K562 (cell line): Measurements from ENCODE around the gene TMEM132D. TPM values are rescaled to one million over a fixed set of nuclear protein-coding genes. Genes with fewer than 3 reads are reported as not detected.

Source experiments
- ATAC-seq: fragments of 200-7000 bp; cut with Tn5 transposase; 3 replicates; pipeline ENCODE4 v1.9.1; 2020; ENCODE audit warnings: moderate library complexity
- BruUV-seq: library from RNA; stranded (reverse); fragments of 400-500 nt; replicated peaks from 2 replicates; lab custom pipeline; 2021; lab: Mats Ljungman, UMichigan
- CTCF ChIA-PET: fragments of 300-600 bp; formaldehyde crosslinking; extraction: SDS; loops from one replicate; lab custom pipeline; 2021; ENCODE audit warnings: low intra/inter-chr PET ratio; lab: Yijun Ruan, JAX
- POLR2A ChIA-PET: fragments of 300-600, 350-650 bp; sonication (Branson Sonifier 250); formaldehyde crosslinking; extraction: SDS; loops from one replicate; lab custom pipeline; 2021; ENCODE audit warnings: antibody characterized with exemption, inconsistent platforms; lab: Yijun Ruan, JAX
- DNase-seq, 4 experiments: peaks; one replicate each; pipeline versions ENCODE4 v3.0.0 to v3.0.0-alpha.2; 2011 to 2018; ENCODE audit warnings: low spot score in 3 of 4, mixed read lengths in 3 of 4; ENCODE audit errors: extremely low read depth in 1 of 4
- FAIRE-seq: peaks from 2 replicates; lab custom pipeline; 2011; peaks lifted over from hg19 to GRCh38; lab: Jason Lieb, UNC
- H2AFZ ChIP-seq: 2 replicates; pipeline ENCODE4 v1.6.0; 2011; ENCODE audit warnings: low read depth, low read length, control low read depth, inconsistent platforms
- H3K27ac ChIP-seq: fragments of 200-600 bp; 3 replicates; pipeline ENCODE4 v1.8.0; 2011; ENCODE audit warnings: low read depth, mild to moderate bottlenecking, control low read depth, inconsistent platforms, low read length, moderate library complexity, mixed read lengths; ENCODE audit errors: extremely low read depth
- H3K27me3 ChIP-seq, 2 experiments: fragments of 300-600 bp in 1 of 2; 2 replicates in 1 of 2; 3 replicates in 1 of 2; pipeline versions ENCODE4 v1.6.0 to v1.8.0; 2011; ENCODE audit warnings: inconsistent platforms in 2 of 2, low read length in 2 of 2, mild to moderate bottlenecking in 1 of 2, mixed read lengths in 1 of 2, moderate library complexity in 1 of 2; ENCODE audit not compliant: control insufficient read depth in 2 of 2, insufficient read depth in 2 of 2
- H3K36me3 ChIP-seq: fragments of 300-600 bp; 3 replicates; pipeline ENCODE4 v1.8.0; 2011; ENCODE audit warnings: mild to moderate bottlenecking, low read length, inconsistent platforms; ENCODE audit not compliant: control insufficient read depth, insufficient read depth
- H3K4me1 ChIP-seq, 2 experiments: fragments of 200-600 bp in 1 of 2; replicated peaks in 1 of 2; 2 replicates in 1 of 2; 3 replicates in 1 of 2; pipeline versions ENCODE4 v1.5.1 to v1.8.0; 2011; ENCODE audit warnings: inconsistent platforms in 2 of 2, low read length in 2 of 2, mild to moderate bottlenecking in 1 of 2, mixed read lengths in 1 of 2, moderate library complexity in 1 of 2; ENCODE audit not compliant: control insufficient read depth in 2 of 2, insufficient read depth in 2 of 2
- H3K4me2 ChIP-seq: 2 replicates; pipeline ENCODE4 v1.6.1; 2011; ENCODE audit warnings: low read length, control low read depth, inconsistent platforms, mixed read lengths; ENCODE audit not compliant: insufficient read depth
- H3K4me3 ChIP-seq: fragments of 200-600 bp; sonication (generic), shearing (Covaris generic); 2 replicates; pipeline ENCODE4 v1.5.1; 2016; ENCODE audit warnings: control low read depth, inconsistent platforms
- H3K79me2 ChIP-seq: fragments of 200-600 bp; 3 replicates; pipeline ENCODE4 v1.8.0; 2011; ENCODE audit warnings: low read length, inconsistent platforms; ENCODE audit not compliant: control insufficient read depth, insufficient read depth
- H3K9ac ChIP-seq, 2 experiments: 2 replicates each; pipeline versions ENCODE4 v1.6.0 to v1.6.1; 2011; ENCODE audit warnings: low read depth in 2 of 2, low read length in 2 of 2, control low read depth in 1 of 2, inconsistent platforms in 1 of 2, mild to moderate bottlenecking in 1 of 2, mixed read lengths in 1 of 2; ENCODE audit not compliant: insufficient read depth in 1 of 2
- H3K9me1 ChIP-seq: one replicate; pipeline ENCODE4 v1.6.0; 2011; ENCODE audit warnings: inconsistent platforms, mild to moderate bottlenecking, low read length, moderate library complexity; ENCODE audit not compliant: control insufficient read depth, insufficient read depth
- H3K9me3 ChIP-seq: replicated peaks from 2 replicates; pipeline ENCODE4 v1.5.1; 2011; ENCODE audit warnings: low read depth, low read length, inconsistent platforms; ENCODE audit not compliant: control insufficient read depth, insufficient read depth
- H4K20me1 ChIP-seq: replicated peaks from 2 replicates; pipeline ENCODE4 v1.6.1; 2011; ENCODE audit warnings: low read length, inconsistent platforms, mixed read lengths; ENCODE audit not compliant: control insufficient read depth, insufficient read depth
- ASH1L ChIP-seq: fragments of 450-650 bp; IDR thresholded peaks from 2 replicates; pipeline ENCODE4 v1.6.1; 2018; ENCODE audit warnings: borderline replicate concordance, mild to moderate bottlenecking, low read depth; ENCODE audit not compliant: partially characterized antibody
- BACH1 ChIP-seq: fragments of 200-800 bp; sonication (Bioruptor generic); IDR thresholded peaks from 2 replicates; pipeline ENCODE4 v1.6.1; 2016; ENCODE audit warnings: missing genetic modification characterization, missing compliant biosample characterization
- CSDE1 ChIP-seq, 2 experiments: fragments of 450-650 bp; IDR thresholded peaks; 2 replicates each; pipeline ENCODE4 v1.6.1; 2016; ENCODE audit warnings: mild to moderate bottlenecking in 1 of 2
- E2F8 ChIP-seq: fragments of 450-650 bp; IDR thresholded peaks from 2 replicates; pipeline ENCODE4 v1.7.1; 2018; ENCODE audit warnings: mild to moderate bottlenecking, low read depth; ENCODE audit not compliant: partially characterized antibody
- HMBOX1 ChIP-seq: sonication (generic); IDR thresholded peaks from 2 replicates; pipeline ENCODE4 v1.6.1; 2016
- JUN ChIP-seq, 2 experiments: sonication (generic) in 1 of 2; formaldehyde crosslinking in 1 of 2; IDR thresholded peaks; 2 replicates each; pipeline versions ENCODE4 v1.6.1 to v1.8.0; 2012 to 2022; ENCODE audit warnings: borderline replicate concordance in 2 of 2, mild to moderate bottlenecking in 2 of 2, improper control_type of control experiment in 1 of 2, low read depth in 1 of 2, low read length in 1 of 2, missing genetic modification reagents in 1 of 2
- JUNB ChIP-seq: fragments of 450-650 bp; formaldehyde crosslinking; conservative IDR thresholded peaks from 2 replicates; pipeline ENCODE4 v1.4.0; 2020; ENCODE audit warnings: mild to moderate bottlenecking
- KDM1A ChIP-seq, 2 experiments: fragments of 450-650 bp; IDR thresholded peaks; 2 replicates each; pipeline ENCODE4 v1.6.1; 2016; ENCODE audit warnings: mild to moderate bottlenecking in 2 of 2
- NCOA6 ChIP-seq: fragments of 450-650 bp; IDR thresholded peaks from 2 replicates; pipeline ENCODE4 v1.6.1; 2017; ENCODE audit warnings: mild to moderate bottlenecking
- POLR2G ChIP-seq: fragments of 200-400 bp; formaldehyde crosslinking; IDR thresholded peaks from 2 replicates; pipeline ENCODE4 v1.6.1; 2017; ENCODE audit warnings: low read depth, mild to moderate bottlenecking, antibody characterized with exemption, low read length, moderate library complexity
- SMC3 ChIP-seq: conservative IDR thresholded peaks from 2 replicates; pipeline ENCODE4 v1.6.1; 2011; ENCODE audit warnings: low read depth, low read length, improper control_type of control experiment; ENCODE audit not compliant: insufficient read depth
- SOX6 ChIP-seq: fragments of 450-650 bp; IDR thresholded peaks from 2 replicates; pipeline ENCODE4 v1.6.1; 2014; ENCODE audit warnings: mild to moderate bottlenecking
- XRCC5 ChIP-seq: fragments of 200-400 bp; formaldehyde crosslinking; IDR thresholded peaks from 2 replicates; pipeline ENCODE4 v1.6.1; 2017; ENCODE audit warnings: low read depth, mild to moderate bottlenecking, low read length
- YBX1 ChIP-seq: fragments of 450-650 bp; IDR thresholded peaks from 2 replicates; pipeline ENCODE4 v1.7.1; 2016; ENCODE audit warnings: mild to moderate bottlenecking
- ZNF124 ChIP-seq: sonication (generic); formaldehyde crosslinking; IDR thresholded peaks from 2 replicates; pipeline ENCODE4 v1.8.1; 2022; ENCODE audit warnings: missing genetic modification reagents
- ZNF583 ChIP-seq: fragments of 250-450 bp; sonication (Bioruptor Pico); IDR thresholded peaks from 2 replicates; pipeline ENCODE4 v1.4.0; 2020
- ZNF584 ChIP-seq: fragments of 200-800 bp; sonication (Bioruptor generic); IDR thresholded peaks from 2 replicates; pipeline ENCODE4 v1.6.1; 2016; ENCODE audit warnings: low read depth, mild to moderate bottlenecking, missing genetic modification characterization, missing compliant biosample characterization
- ZNF589 ChIP-seq: fragments of 200-800 bp; sonication (Bioruptor generic); IDR thresholded peaks from 2 replicates; pipeline ENCODE4 v1.6.1; 2016; ENCODE audit warnings: low read depth, missing genetic modification characterization, missing compliant biosample characterization
- WGBS: fragments of 100-300 bp; shearing (Covaris generic); methylation state at CpG from one replicate; pipeline ENCODE4 v1.1.6; 2016; ENCODE audit warnings: low coverage, mixed read lengths; ENCODE audit not compliant: insufficient coverage; ENCODE audit errors: missing lambda C conversion rate; 5-methylcytosine and 5-hydroxymethylcytosine counted together
- in situ Hi-C: fragments of 300-500 bp; cut with MboI; formaldehyde crosslinking; loops from 4 replicates; pipeline ENCODE4 v1.15.0; 2018; ENCODE audit warnings: inconsistent platforms, mixed read lengths
- intact Hi-C: fragments of 100-400 bp; cut with micrococcal nuclease; formaldehyde crosslinking; loops from 2 replicates; pipeline ENCODE4 v1.14.2; 2022
- polyA plus RNA-seq, 8 experiments: library from polyadenylated mRNA; depleted of rRNA in 4 of 8; stranded (reverse) in 5 of 8; unstranded in 3 of 8; fragments of >200 nt; fragmentation: Nextera tagmentation in 2 of 8; fragmentation: Illumina TruSeq in 1 of 8; extraction: Ambion mirVana in 2 of 8; extraction: Trizol in 1 of 8; gene quantifications; 2 replicates each; pipeline versions ENCODE4 v1.2.1 to v1.2.3, GENCODE V29; 2011 to 2014; ENCODE audit warnings: inconsistent platforms in 1 of 8, missing spikeins in 1 of 8
- total RNA-seq, 7 experiments: library from RNA; depleted of rRNA in 6 of 7; stranded (reverse); fragments of >200 nt in 6 of 7; fragmentation: Illumina TruSeq in 2 of 7; extraction: Trizol in 2 of 7; gene quantifications; 2 replicates each; pipeline versions ENCODE4 v1.2.1 to v1.2.3, GENCODE V29; 2011 to 2021; ENCODE audit warnings: low replicate concordance in 1 of 7

Gene TMEM132D
- total and polyA plus RNA-seq, 9 of the 15 experiments (the other 6 are each of a cell fraction or from before 2014, with no cell fraction given): not detected

- H3K4me1 ChIP-seq: no peaks in the 10 kb centered on the region
- H2AFZ ChIP-seq: no peak overlapping the region
- 1% methylated on average over 8 of the region's 9 CpGs for WGBS
- no peak overlapping the region for H3K9ac ChIP-seq
- H3K36me3 ChIP-seq: no peaks in the 10 kb centered on the region
- no peak overlapping the region for H3K4me3 ChIP-seq
- DNase-seq (no peak), ATAC-seq (no peak), FAIRE-seq (no peak)
- in situ Hi-C loops (no loop called here), intact Hi-C loops (no loop called here)
- ChIA-PET POLR2A (no interaction called here), CTCF (no interaction called here)
- no peaks in the 10 kb centered on the region for H3K9me3 ChIP-seq
- H3K27ac ChIP-seq: no peak overlapping the region
- H3K79me2 ChIP-seq: no peaks in the 10 kb centered on the region
- H3K4me2 ChIP-seq: no peak overlapping the region
- H4K20me1 ChIP-seq: no peaks in the 10 kb centered on the region
- no peaks in the 10 kb centered on the region for H3K9me1 ChIP-seq
- TF ChIP-seq JUNB (CRISPR knock-in tag) (no peak), JUN (IDR thresholded peaks at IDR 0.05; ENCODE audit: borderline replicate concordance, low read depth, low read length) (no peak), JUN (CRISPR knock-in tag; IDR thresholded peaks at IDR 0.05; ENCODE audit: borderline replicate concordance) (no peak), KDM1A (IDR thresholded peaks at IDR 0.05) (no peak), ZNF589 (no peak), ASH1L (no peak), XRCC5 (no peak), ZNF124 (CRISPR knock-in tag) (no peak), POLR2G (no peak), SOX6 (no peak), YBX1 (no peak), BACH1 (tag) (no peak), SMC3 (no peak), HMBOX1 (no peak), ZNF583 (CRISPR knock-in tag) (no peak), NCOA6 (no peak), CSDE1 (IDR thresholded peaks at IDR 0.05) (no peak), ZNF584 (CRISPR knock-in tag) (no peak), E2F8 (no peak)
- peaks cover 0 to 10% of the 10 kb centered on the region in 2 experiments; a peak in 3 of 5 replicates for H3K27me3 ChIP-seq
- no TSS peak for BruUV-seq
Observed at GRCh38 chr12:129556082-129556481, 347.7 kb downstream of the TMEM132D start.
